WTC11 (cell line): ENCODE data around the gene BACE2. TPM values are rescaled to one million over a fixed set of nuclear protein-coding genes. Genes with fewer than 3 reads are reported as not detected.

Experiments
- ATAC-seq: fragments of 200-7000 bp; cut with Tn5 transposase; 2 replicates; pipeline ENCODE4 v1.10.0; 2021; ENCODE audit warnings: mild to moderate bottlenecking, moderate library complexity
- CTCF ChIA-PET: fragments of 300-600 bp; sonication (Branson Sonifier 250); formaldehyde crosslinking; loops from one replicate; lab custom pipeline; 2021; ENCODE audit warnings: antibody characterized with exemption; lab: Charles Lee
- POLR2A ChIA-PET: fragments of 350-600 bp; sonication (Branson Sonifier 250); formaldehyde crosslinking; loops from one replicate; lab custom pipeline; 2021; ENCODE audit warnings: antibody characterized with exemption; lab: Charles Lee
- DNase-seq: peaks from one replicate; pipeline ENCODE4 v3.0.0; 2021; ENCODE audit warnings: low spot score
- H3K27ac Mint-ChIP-seq: 2 replicates; pipeline ENCODE4 v1.8.0; 2021; ENCODE audit warnings: mixed read lengths
- H3K27me3 Mint-ChIP-seq: 2 replicates; pipeline ENCODE4 v1.8.0; 2021; ENCODE audit warnings: low read depth, mild to moderate bottlenecking, moderate library complexity, mixed read lengths
- H3K36me3 Mint-ChIP-seq: 2 replicates; pipeline ENCODE4 v1.8.0; 2021; ENCODE audit warnings: mixed read lengths
- H3K4me1 Mint-ChIP-seq: 2 replicates; pipeline ENCODE4 v1.8.0; 2022; ENCODE audit warnings: mixed read lengths
- H3K4me3 Mint-ChIP-seq: 2 replicates; pipeline ENCODE4 v1.8.0; 2021; ENCODE audit warnings: mild to moderate bottlenecking, moderate library complexity, mixed read lengths
- H3K9me3 Mint-ChIP-seq: 2 replicates; pipeline ENCODE4 v1.8.0; 2021; ENCODE audit warnings: mixed read lengths
- ARID4B ChIP-seq: sonication (generic); formaldehyde crosslinking; IDR thresholded peaks from 2 replicates; pipeline ENCODE4 v1.8.0; 2023; ENCODE audit warnings: missing genetic modification reagents, mild to moderate bottlenecking, borderline replicate concordance
- ATF2 ChIP-seq: sonication (generic); formaldehyde crosslinking; IDR thresholded peaks from 2 replicates; pipeline ENCODE4 v1.8.1; 2022; ENCODE audit warnings: low read depth, missing genetic modification reagents, borderline replicate concordance
- ATF3 ChIP-seq: sonication (generic); formaldehyde crosslinking; conservative IDR thresholded peaks from 2 replicates; pipeline ENCODE4 v1.8.1; 2022; ENCODE audit warnings: mild to moderate bottlenecking, missing genetic modification reagents
- CBFB ChIP-seq: sonication (generic); formaldehyde crosslinking; IDR thresholded peaks from 2 replicates; pipeline ENCODE4 v1.8.1; 2022; ENCODE audit warnings: mild to moderate bottlenecking, low read depth, missing genetic modification reagents
- CREB1 ChIP-seq: sonication (generic); formaldehyde crosslinking; IDR thresholded peaks from 2 replicates; pipeline ENCODE4 v1.8.0; 2023; ENCODE audit warnings: mild to moderate bottlenecking, missing genetic modification reagents
- CREM ChIP-seq: sonication (generic); formaldehyde crosslinking; IDR thresholded peaks from 2 replicates; pipeline ENCODE4 v1.8.1; 2022; ENCODE audit warnings: mild to moderate bottlenecking, missing genetic modification reagents, moderate library complexity
- ELF4 ChIP-seq: sonication (generic); formaldehyde crosslinking; IDR thresholded peaks from 2 replicates; pipeline ENCODE4 v1.8.1; 2022; ENCODE audit warnings: low read depth, mild to moderate bottlenecking, moderate library complexity, missing genetic modification reagents
- GTF2I ChIP-seq: fragments of 250-450 bp; sonication (Bioruptor Pico); conservative IDR thresholded peaks from 2 replicates; pipeline ENCODE4 v1.4.0; 2021; ENCODE audit warnings: mild to moderate bottlenecking
- NFYB ChIP-seq: sonication (generic); formaldehyde crosslinking; conservative IDR thresholded peaks from 2 replicates; pipeline ENCODE4 v1.8.0; 2022; ENCODE audit warnings: low read depth, missing genetic modification reagents
- NR1H2 ChIP-seq: sonication (generic); formaldehyde crosslinking; IDR thresholded peaks from 2 replicates; pipeline ENCODE4 v1.9.0; 2021; ENCODE audit warnings: mild to moderate bottlenecking, moderate library complexity, missing genetic modification reagents
- NR3C1 ChIP-seq: sonication (generic); formaldehyde crosslinking; conservative IDR thresholded peaks from 2 replicates; pipeline ENCODE4 v1.8.1; 2023; ENCODE audit warnings: low read depth, mild to moderate bottlenecking, missing genetic modification reagents
- OVOL2 ChIP-seq: fragments of 250-450 bp; sonication (Bioruptor Pico); IDR thresholded peaks from 2 replicates; pipeline ENCODE4 v1.9.0; 2021; ENCODE audit warnings: mild to moderate bottlenecking, borderline replicate concordance
- PRDM15 ChIP-seq: sonication (generic); formaldehyde crosslinking; IDR thresholded peaks from 2 replicates; pipeline ENCODE4 v1.8.0; 2022; ENCODE audit warnings: missing genetic modification reagents
- RORB ChIP-seq: fragments of 250-450 bp; sonication (Bioruptor Pico); IDR thresholded peaks from 2 replicates; pipeline ENCODE4 v1.9.0; 2021; ENCODE audit warnings: mild to moderate bottlenecking
- SP1 ChIP-seq: sonication (generic); formaldehyde crosslinking; conservative IDR thresholded peaks from 2 replicates; pipeline ENCODE4 v1.8.1; 2022; ENCODE audit warnings: missing genetic modification reagents
- ZNF138 ChIP-seq: sonication (generic); formaldehyde crosslinking; conservative IDR thresholded peaks from 2 replicates; pipeline ENCODE4 v1.8.1; 2022; ENCODE audit warnings: mild to moderate bottlenecking, moderate library complexity, missing genetic modification reagents
- ZNF219 ChIP-seq: sonication (generic); formaldehyde crosslinking; IDR thresholded peaks from 2 replicates; pipeline ENCODE4 v1.8.0; 2023; ENCODE audit warnings: missing genetic modification reagents, mild to moderate bottlenecking, borderline replicate concordance
- ZNF425 ChIP-seq: fragments of 250-450 bp; sonication (Bioruptor Pico); conservative IDR thresholded peaks from 2 replicates; pipeline ENCODE4 v1.9.0; 2021; ENCODE audit warnings: mild to moderate bottlenecking
- ZNF671 ChIP-seq: fragments of 250-450 bp; sonication (Bioruptor Pico); IDR thresholded peaks from 2 replicates; pipeline ENCODE4 v1.8.0; 2021; ENCODE audit warnings: mild to moderate bottlenecking
- total RNA-seq: library from RNA; stranded (reverse); gene quantifications from 3 replicates; pipeline ENCODE4 v1.2.3, GENCODE V29; 2021

Gene BACE2
- total RNA-seq, 1 experiment from 2014 or later: 9.8 TPM

- peaks cover 5% of the 10 kb centered on the region; the same call in 1 of the 2 replicates for H3K27me3 Mint-ChIP-seq
- no peak overlapping the region for H3K4me3 Mint-ChIP-seq
- H3K9me3 Mint-ChIP-seq: peaks cover 14% of the 10 kb centered on the region
- peaks cover 3% of the 10 kb centered on the region; the same call in 1 of the 2 replicates for H3K36me3 Mint-ChIP-seq
- no peak for TF ChIP-seq ZNF425
- no peak for TF ChIP-seq NFYB (CRISPR knock-in tag)
- no peak for TF ChIP-seq ZNF138
- no peak for TF ChIP-seq ZNF671 (CRISPR knock-in tag)
- TF ChIP-seq OVOL2 (CRISPR knock-in tag): no peak
- no peak for TF ChIP-seq ELF4 (CRISPR knock-in tag)
- TF ChIP-seq ATF2: no peak
- no peak for TF ChIP-seq CBFB (CRISPR knock-in tag)
- no peak for TF ChIP-seq RORB (CRISPR knock-in tag)
- TF ChIP-seq ZNF219 (CRISPR knock-in tag): no peak
- no peak for TF ChIP-seq CREM (CRISPR knock-in tag)
- no peak for TF ChIP-seq ARID4B (CRISPR knock-in tag)
- no peak for TF ChIP-seq NR1H2 (CRISPR knock-in tag)
- no peak for TF ChIP-seq GTF2I (CRISPR knock-in tag)
- TF ChIP-seq CREB1: no peak
- TF ChIP-seq ATF3 (CRISPR knock-in tag): no peak
- TF ChIP-seq NR3C1 (CRISPR knock-in tag): no peak
- TF ChIP-seq PRDM15 (CRISPR knock-in tag): no peak
- no peak for TF ChIP-seq SP1 (CRISPR knock-in tag)
- H3K27ac Mint-ChIP-seq: no peak overlapping the region
- POLR2A ChIA-PET: no interaction called here
- CTCF ChIA-PET: interaction anchor here (0.9 to 2.7 kb wide), 7 partner anchors 10 to 277 kb away, joined by 3 to 20 read pairs (median 3); no protein-coding TSS in a partner anchor
- peaks cover 3% of the 10 kb centered on the region; the same call in 1 of the 2 replicates for H3K4me1 Mint-ChIP-seq
- DNase-seq: no peak
- no peak for ATAC-seq
Observed at GRCh38 chr21:41120997-41121396, 47.0 kb upstream of the BACE2 start.
